GM12878 (cell line): ENCODE results near the gene SYNGR3. TPM values are rescaled to one million over a fixed set of nuclear protein-coding genes. Genes with fewer than 3 reads are reported as not detected.

Experiments
- ATAC-seq: fragments of 200-7000 bp; cut with Tn5 transposase; 3 replicates; pipeline ENCODE4 v1.9.1; 2020; ENCODE audit warnings: mild to moderate bottlenecking, moderate library complexity
- BruUV-seq: library from RNA; stranded (reverse); fragments of 400-500 nt; replicated peaks from 2 replicates; lab custom pipeline; 2021; lab: Mats Ljungman, UMichigan
- CTCF ChIA-PET: fragments of 300-600 bp; sonication (Branson Sonifier 250); formaldehyde crosslinking; extraction: SDS; loops from one replicate; lab custom pipeline; 2021; ENCODE audit warnings: inconsistent platforms; lab: Yijun Ruan, JAX
- POLR2A ChIA-PET: fragments of 350-600 bp; formaldehyde crosslinking; extraction: SDS; loops from one replicate; lab custom pipeline; 2021; ENCODE audit warnings: inconsistent platforms; lab: Charles Lee
- RAD21 ChIA-PET: fragments of 300-600 bp; sonication (Branson Sonifier 250); formaldehyde crosslinking; loops from one replicate; lab custom pipeline; 2023; ENCODE audit warnings: antibody characterized with exemption; ENCODE audit not compliant: unreplicated experiment; lab: Charles Lee
- SMC1A ChIA-PET: fragments of 300-600 bp; sonication (Branson Sonifier 250); formaldehyde crosslinking; loops from one replicate; lab custom pipeline; 2023; ENCODE audit not compliant: unreplicated experiment, uncharacterized antibody; lab: Charles Lee
- DNase-seq: peaks from one replicate; pipeline ENCODE4 v3.0.0-alpha.2; 2011; ENCODE audit warnings: low read depth, low spot score
- FAIRE-seq: peaks from 3 replicates; lab custom pipeline; 2011; peaks lifted over from hg19 to GRCh38; lab: Jason Lieb, UNC
- H2AFZ ChIP-seq: 2 replicates; pipeline ENCODE4 v1.6.0; 2011; ENCODE audit warnings: low read depth, low read length, control low read depth; ENCODE audit not compliant: control insufficient read depth
- H3K27ac ChIP-seq: 2 replicates; pipeline ENCODE4 v1.5.1; 2011; ENCODE audit warnings: control low read depth; ENCODE audit not compliant: control insufficient read depth, insufficient read depth
- H3K27me3 ChIP-seq, 2 experiments: replicated peaks in 1 of 2; 2 replicates each; pipeline versions ENCODE4 v1.6.0 to v1.6.1; 2011; ENCODE audit warnings: low read length in 1 of 2; ENCODE audit not compliant: control insufficient read depth in 2 of 2, insufficient read depth in 2 of 2
- H3K36me3 ChIP-seq, 2 experiments: 2 replicates each; pipeline ENCODE4 v1.5.1; 2011; ENCODE audit warnings: low read length in 1 of 2; ENCODE audit not compliant: control insufficient read depth in 2 of 2, insufficient read depth in 2 of 2
- H3K4me1 ChIP-seq: 2 replicates; pipeline ENCODE4 v1.6.1; 2011; ENCODE audit warnings: mild to moderate bottlenecking, low read length, moderate library complexity, mixed read lengths; ENCODE audit not compliant: control insufficient read depth, insufficient read depth
- H3K4me2 ChIP-seq: 2 replicates; pipeline ENCODE4 v1.6.0; 2011; ENCODE audit warnings: control low read depth; ENCODE audit not compliant: control insufficient read depth, insufficient read depth
- H3K4me3 ChIP-seq: fragments of 200-600 bp; sonication (generic); 2 replicates; pipeline ENCODE4 v1.5.1; 2016
- H3K79me2 ChIP-seq: 2 replicates; pipeline ENCODE4 v1.6.0; 2011; ENCODE audit warnings: low read length; ENCODE audit not compliant: control insufficient read depth, insufficient read depth
- H3K9ac ChIP-seq: 2 replicates; pipeline ENCODE4 v1.8.0; 2011; ENCODE audit warnings: low read length, control low read depth, mixed read lengths; ENCODE audit not compliant: control insufficient read depth, insufficient read depth
- H3K9me3 ChIP-seq: replicated peaks from 3 replicates; pipeline ENCODE4 v1.5.1; 2011; ENCODE audit warnings: mild to moderate bottlenecking, low read length; ENCODE audit not compliant: control insufficient read depth, insufficient read depth
- H4K20me1 ChIP-seq: 2 replicates; pipeline ENCODE4 v1.6.0; 2011; ENCODE audit not compliant: control insufficient read depth, insufficient read depth
- ASH2L ChIP-seq: fragments of 300-600, 200-600 bp; sonication (generic); IDR thresholded peaks from 2 replicates; pipeline ENCODE4 v1.6.1; 2017; ENCODE audit warnings: low read depth, mild to moderate bottlenecking, borderline replicate concordance
- ATF2 ChIP-seq: IDR thresholded peaks from 2 replicates; pipeline ENCODE4 v1.6.1; 2012; ENCODE audit warnings: low read length, inconsistent platforms
- BCLAF1 ChIP-seq: fragments of 450-650 bp; IDR thresholded peaks from 2 replicates; pipeline ENCODE4 v1.6.1; 2017; ENCODE audit warnings: antibody characterized with exemption, mild to moderate bottlenecking, moderate library complexity
- DPF2 ChIP-seq: fragments of 450-650 bp; IDR thresholded peaks from 2 replicates; pipeline ENCODE4 v1.6.1; 2017; ENCODE audit warnings: mild to moderate bottlenecking
- GATAD2B ChIP-seq: fragments of 450-650 bp; conservative IDR thresholded peaks from 2 replicates; pipeline ENCODE4 v1.6.1; 2017; ENCODE audit warnings: low read depth, mild to moderate bottlenecking, moderate library complexity
- MYB ChIP-seq: fragments of 150-350 bp; IDR thresholded peaks from 2 replicates; pipeline ENCODE4 v1.6.1; 2014; ENCODE audit warnings: mild to moderate bottlenecking, low read depth, low read length, borderline replicate concordance
- NRF1 ChIP-seq: conservative IDR thresholded peaks from 2 replicates; pipeline ENCODE4 v1.6.1; 2011; ENCODE audit warnings: mild to moderate bottlenecking, low read depth, low read length, improper control_type of control experiment
- RCOR1 ChIP-seq: conservative IDR thresholded peaks from 2 replicates; pipeline ENCODE4 v1.6.1; 2012; ENCODE audit warnings: low read depth, low read length, improper control_type of control experiment
- REST ChIP-seq: IDR thresholded peaks from 2 replicates; pipeline ENCODE4 v1.6.1; 2012; ENCODE audit warnings: mild to moderate bottlenecking, low read depth, low read length
- SREBF2 ChIP-seq: IDR thresholded peaks from 2 replicates; pipeline ENCODE4 v1.6.1; 2012; ENCODE audit warnings: mild to moderate bottlenecking, low read length
- WRNIP1 ChIP-seq: IDR thresholded peaks from 2 replicates; pipeline ENCODE4 v1.6.1; 2011; ENCODE audit warnings: low read depth, low read length, improper control_type of control experiment, borderline replicate concordance
- ZNF207 ChIP-seq: fragments of 450-650 bp; IDR thresholded peaks from 2 replicates; pipeline ENCODE4 v1.6.1; 2014; ENCODE audit warnings: antibody characterized with exemption, mild to moderate bottlenecking, borderline replicate concordance
- ZNF274 ChIP-seq: IDR thresholded peaks from one replicate; pipeline ENCODE4 v1.8.0; 2011; ENCODE audit not compliant: insufficient read length, insufficient read depth
- WGBS: methylation state at CpG from one replicate; pipeline ENCODE4 v1.1.6; 2016; ENCODE audit warnings: low lambda C conversion rate; ENCODE audit not compliant: insufficient replicate concordance, insufficient coverage; ENCODE audit errors: missing lambda C conversion rate; 5-methylcytosine and 5-hydroxymethylcytosine counted together
- in situ Hi-C: fragments of 300-500 bp; cut with MboI; formaldehyde crosslinking; loops from 9 replicates; pipeline ENCODE4 v1.14.3; 2018; ENCODE audit warnings: mixed read lengths
- intact Hi-C: fragments of 100-400 bp; cut with micrococcal nuclease; formaldehyde crosslinking; loops from one replicate; pipeline ENCODE4 v1.14.2; 2022; ENCODE audit not compliant: unreplicated experiment
- polyA plus RNA-seq, 11 experiments: library from polyadenylated mRNA; depleted of rRNA in 4 of 11; unstranded in 6 of 11; stranded (reverse) in 5 of 11; fragments of >200 nt; fragmentation: Nextera tagmentation in 4 of 11; fragmentation: Illumina TruSeq in 1 of 11; extraction: Ambion mirVana in 4 of 11; extraction: Trizol in 1 of 11; gene quantifications; 1 replicate in 1 of 11; 2 replicates in 10 of 11; pipeline versions ENCODE4 v1.2.1 to v1.2.3, GENCODE V29; 2011 to 2016; ENCODE audit warnings: inconsistent platforms in 2 of 11, missing spikeins in 2 of 11, low read depth in 1 of 11
- total RNA-seq, 4 experiments: library from RNA; depleted of rRNA in 3 of 4; stranded (reverse); fragments of >200 nt in 3 of 4; fragmentation: Illumina TruSeq in 1 of 4; extraction: Trizol in 1 of 4; gene quantifications; 2 replicates each; pipeline versions ENCODE4 v1.2.1 to v1.2.3, GENCODE V29; 2013 to 2021

SYNGR3 gene
- total and polyA plus RNA-seq, 10 of the 15 experiments (the other 5 are each of a cell fraction or from before 2014, with no cell fraction given): 1.2 to 18.1 (median 6.6) TPM

- Histone ChIP-seq H3K27ac (no peak overlapping the region), H3K9me3 (no peaks in the 10 kb centered on the region), H4K20me1 (no peaks in the 10 kb centered on the region), H3K36me3 (peaks cover 0 to 1% of the 10 kb centered on the region in 2 experiments; a peak in 2 of 4 replicates), H3K27me3 (no peaks in the 10 kb centered on the region), H3K4me1 (peaks cover 18% of the 10 kb centered on the region), H3K4me3 (no peak overlapping the region), H3K79me2 (peaks cover 8% of the 10 kb centered on the region), H3K9ac (no peak overlapping the region), H2AFZ (no peak overlapping the region), H3K4me2 (0 out of 2 replicates have a peak overlapping the region, but pooled peaks have one; percentile 30)
- ATAC-seq: no peak
- intact Hi-C loops: no loop called here
- ChIA-PET SMC1A (no interaction called here), CTCF (no interaction called here), RAD21 (no interaction called here), POLR2A (interaction anchor here (2.3 kb wide), 1 partner anchor 112 kb away, joined by 11 read pairs; the partner anchor contains the start of gene TRAF7)
- WGBS: 96% methylated on average over 11 of the region's 11 CpGs
- no peak for FAIRE-seq
- BruUV-seq: no TSS peak
- in situ Hi-C loops: no loop called here
- no peak for DNase-seq
- TF ChIP-seq REST: no peak
- TF ChIP-seq GATAD2B: no peak
- TF ChIP-seq ZNF274: no peak
- TF ChIP-seq RCOR1: no peak
- TF ChIP-seq BCLAF1: no peak
- TF ChIP-seq ASH2L: no peak
- no peak for TF ChIP-seq SREBF2
- TF ChIP-seq ATF2: no peak
- TF ChIP-seq WRNIP1: no peak
- TF ChIP-seq NRF1: no peak
- no peak for TF ChIP-seq MYB
- no peak for TF ChIP-seq ZNF207
- no peak for TF ChIP-seq DPF2
Observed at GRCh38 chr16:2042986-2043666, 53.4 kb downstream of the SYNGR3 start.
